ENCODE results near the gene CNOT11. TPM values are rescaled to one million over a fixed set of nuclear protein-coding genes. Genes with fewer than 3 reads are reported as not detected.

The CNOT11 gene
- total RNA-seq, 4 donors from 2014 or later: 28.0 to 53.2 (median 41.8) TPM

DNA sequence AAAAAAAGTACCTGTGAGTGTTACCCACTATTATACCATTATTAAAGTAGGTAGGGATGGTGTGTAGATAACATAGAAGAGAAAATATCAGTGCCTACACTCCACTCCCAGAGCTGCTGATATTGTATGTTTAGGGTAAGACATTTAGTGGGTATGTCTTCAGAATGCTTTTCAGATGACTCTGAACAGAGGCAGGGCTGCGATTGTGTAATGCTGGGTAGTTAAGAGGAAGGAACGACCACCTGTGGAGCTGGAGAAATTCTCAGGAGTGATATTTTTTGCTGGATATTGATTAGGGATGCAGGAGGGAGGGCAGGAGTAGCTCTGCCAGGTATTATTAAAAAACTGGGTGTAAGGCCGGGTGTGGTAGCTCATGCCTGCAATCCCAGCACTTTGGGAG is 2.8 kb downstream of the CNOT11 start:
- intact Hi-C loops (cut with DNase I): loop anchor here (10.0 kb wide), 1 partner anchor 49 kb away; the partner anchor contains the start of gene RNF149
- Histone ChIP-seq H3K4me3 (no peak overlapping the region), H3K27ac (peak overlapping the region in 2 of 4 donors; percentile 19 to 43), H3K9me3 (no peaks in the 10 kb centered on the region), H3K4me1 (peaks cover 20 to 61% (median 37%) of the 10 kb centered on the region in 3 donors), H3K36me3 (peaks cover 0 to 30% (median 4%) of the 10 kb centered on the region in 3 donors), H3K27me3 (no peaks in the 10 kb centered on the region)
- DNase-seq: no peak
- TF ChIP-seq POLR2A (IDR thresholded peaks at IDR 0.05): no peak
- TF ChIP-seq, protein P1, sequence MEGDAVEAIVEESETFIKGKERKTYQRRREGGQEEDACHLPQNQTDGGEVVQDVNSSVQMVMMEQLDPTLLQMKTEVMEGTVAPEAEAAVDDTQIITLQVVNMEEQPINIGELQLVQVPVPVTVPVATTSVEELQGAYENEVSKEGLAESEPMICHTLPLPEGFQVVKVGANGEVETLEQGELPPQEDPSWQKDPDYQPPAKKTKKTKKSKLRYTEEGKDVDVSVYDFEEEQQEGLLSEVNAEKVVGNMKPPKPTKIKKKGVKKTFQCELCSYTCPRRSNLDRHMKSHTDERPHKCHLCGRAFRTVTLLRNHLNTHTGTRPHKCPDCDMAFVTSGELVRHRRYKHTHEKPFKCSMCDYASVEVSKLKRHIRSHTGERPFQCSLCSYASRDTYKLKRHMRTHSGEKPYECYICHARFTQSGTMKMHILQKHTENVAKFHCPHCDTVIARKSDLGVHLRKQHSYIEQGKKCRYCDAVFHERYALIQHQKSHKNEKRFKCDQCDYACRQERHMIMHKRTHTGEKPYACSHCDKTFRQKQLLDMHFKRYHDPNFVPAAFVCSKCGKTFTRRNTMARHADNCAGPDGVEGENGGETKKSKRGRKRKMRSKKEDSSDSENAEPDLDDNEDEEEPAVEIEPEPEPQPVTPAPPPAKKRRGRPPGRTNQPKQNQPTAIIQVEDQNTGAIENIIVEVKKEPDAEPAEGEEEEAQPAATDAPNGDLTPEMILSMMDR (IDR thresholded peaks at IDR 0.05): no peak
- WGBS, 2 donors: 69 to 83% methylated on average over 3 of the region's 3 CpGs

DNA sequence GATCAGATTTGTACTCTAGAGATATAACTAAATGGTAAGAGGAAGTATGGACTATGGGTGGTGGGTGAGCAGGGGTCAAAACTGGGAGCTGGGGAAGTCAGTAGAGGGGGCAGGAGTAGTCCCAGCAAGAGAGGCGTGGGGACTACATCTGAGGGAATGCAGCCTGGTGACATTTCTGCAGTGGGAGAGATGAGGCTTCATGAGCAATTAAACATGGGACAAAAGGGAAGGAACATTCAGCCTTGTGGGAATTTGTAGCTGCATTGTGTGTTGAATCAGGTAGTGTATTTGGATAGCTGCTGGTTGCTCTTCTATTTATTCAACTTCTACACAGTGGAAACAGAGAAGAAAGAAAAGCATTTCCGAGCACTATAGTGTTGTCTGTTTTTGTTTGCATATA is 3.6 kb downstream of the CNOT11 start:
- DNase-seq: no peak
- WGBS, 2 donors: 94 to 95% methylated on average over 2 of the region's 2 CpGs
- Histone ChIP-seq H3K9me3 (no peaks in the 10 kb centered on the region), H3K4me1 (peaks cover 20 to 58% (median 35%) of the 10 kb centered on the region in 3 donors), H3K4me3 (no peak overlapping the region), H3K36me3 (peaks cover 0 to 38% (median 4%) of the 10 kb centered on the region in 3 donors), H3K27ac (peak overlapping the region; percentile 4 to 55 (median 31)), H3K27me3 (no peaks in the 10 kb centered on the region)
- TF ChIP-seq POLR2A (IDR thresholded peaks at IDR 0.05): no peak
- TF ChIP-seq, protein P1 (IDR thresholded peaks at IDR 0.05): no peak
- intact Hi-C loops (cut with DNase I): loop anchor here (10.0 kb wide), 1 partner anchor 48 kb away; the partner anchor contains the start of gene RNF149

DNA sequence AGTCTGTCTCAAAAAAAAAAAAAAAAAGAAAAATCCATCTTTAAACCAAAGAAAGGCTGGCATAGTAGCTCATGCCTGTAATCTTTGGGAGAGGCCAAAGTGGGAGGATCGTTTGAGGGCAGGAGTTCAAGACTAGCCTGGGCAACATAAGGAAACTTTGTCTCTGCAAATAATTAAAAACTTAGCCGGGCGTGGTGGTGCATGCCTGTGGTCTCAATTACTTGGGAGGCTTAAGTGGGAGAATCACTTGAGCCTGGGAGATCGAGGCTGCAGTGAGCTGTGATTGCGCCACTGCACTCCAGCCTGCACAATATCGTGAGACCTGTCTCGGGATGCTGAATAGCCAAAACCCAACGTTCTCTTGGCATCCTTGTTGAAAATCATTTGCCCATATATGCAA is 6.1 kb downstream of the CNOT11 start:
- H3K27ac ChIP-seq: no peak overlapping the region
- intact Hi-C loops (cut with DNase I): loop anchor here (10.0 kb wide), 1 partner anchor 46 kb away; the partner anchor contains the start of gene RNF149
- H3K4me1 ChIP-seq: peaks cover 18 to 44% (median 28%) of the 10 kb centered on the region in 3 donors
- no peak for TF ChIP-seq POLR2A (IDR thresholded peaks at IDR 0.05)
- TF ChIP-seq, protein P1 (IDR thresholded peaks at IDR 0.05): no peak
- peaks cover 0 to 61% (median 23%) of the 10 kb centered on the region in 3 donors for H3K36me3 ChIP-seq
- DNase-seq: no peak
- H3K9me3 ChIP-seq: no peaks in the 10 kb centered on the region
- WGBS, 2 donors: 89 to 91% methylated on average over 8 of the region's 8 CpGs
- H3K27me3 ChIP-seq: no peaks in the 10 kb centered on the region
- no peak overlapping the region for H3K4me3 ChIP-seq

DNA sequence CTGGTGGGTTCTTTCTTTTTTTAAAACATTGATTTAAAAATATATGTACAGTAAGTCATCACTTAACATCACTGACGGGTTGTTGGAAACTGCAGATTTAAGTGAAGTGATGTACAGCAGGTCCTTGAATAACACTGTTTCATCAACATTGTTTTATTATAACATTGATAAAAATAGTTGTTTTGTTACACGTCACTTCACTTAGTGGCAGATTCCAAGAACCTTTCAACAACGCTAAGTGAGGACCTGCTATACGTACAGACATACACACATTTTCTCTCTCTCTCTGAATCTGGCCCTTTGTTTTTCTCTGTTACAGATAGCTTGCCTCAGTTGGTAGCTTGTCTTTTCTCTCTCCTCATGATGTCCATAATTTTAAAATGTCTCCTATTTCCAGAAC is 9.5 kb downstream of the CNOT11 start:
- Histone ChIP-seq H3K9me3 (no peaks in the 10 kb centered on the region), H3K27ac (no peak overlapping the region), H3K36me3 (peaks cover 6 to 93% (median 32%) of the 10 kb centered on the region in 3 donors), H3K4me1 (peaks cover 0 to 25% (median under 1%) of the 10 kb centered on the region in 3 donors), H3K4me3 (no peak overlapping the region), H3K27me3 (no peaks in the 10 kb centered on the region)
- TF ChIP-seq POLR2A (IDR thresholded peaks at IDR 0.05): no peak
- TF ChIP-seq, protein P1 (IDR thresholded peaks at IDR 0.05): no peak
- intact Hi-C loops (cut with DNase I): no loop called here
- WGBS, 2 donors: 85 to 96% methylated on average over 4 of the region's 4 CpGs
- DNase-seq: no peak

DNA sequence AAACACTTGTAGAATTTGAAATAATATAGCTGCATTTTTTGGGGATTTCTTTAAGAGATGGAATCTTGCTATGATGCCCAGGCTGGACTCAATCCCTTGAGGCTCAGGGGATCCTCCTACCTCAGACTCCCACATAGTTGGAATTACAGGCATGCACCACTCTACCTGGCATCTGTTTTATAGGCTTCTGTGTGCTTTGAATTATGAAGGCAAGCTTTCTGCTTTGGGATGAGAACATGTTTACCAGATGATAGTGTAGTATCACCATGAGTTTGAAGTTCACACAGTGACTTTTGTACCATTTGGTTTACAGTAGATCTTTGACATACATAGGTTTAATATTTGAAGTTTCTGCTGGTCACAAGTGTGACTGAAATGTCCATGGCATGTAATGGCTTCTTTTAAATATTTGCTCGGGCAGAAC is 10.7 kb downstream of the CNOT11 start:
- Histone ChIP-seq H3K27ac (no peak overlapping the region), H3K4me1 (peaks cover 0 to 15% (median 0%) of the 10 kb centered on the region in 3 donors), H3K36me3 (peaks cover 14 to 96% (median 32%) of the 10 kb centered on the region in 3 donors), H3K27me3 (no peaks in the 10 kb centered on the region), H3K9me3 (no peaks in the 10 kb centered on the region), H3K4me3 (no peak overlapping the region)
- no peak for DNase-seq
- 89 to 91% methylated on average over 1 of the region's 1 CpG for WGBS, 2 donors
- no peak for TF ChIP-seq POLR2A (IDR thresholded peaks at IDR 0.05)
- TF ChIP-seq, protein P1 (IDR thresholded peaks at IDR 0.05): no peak
- intact Hi-C loops (cut with DNase I): no loop called here
